CD14-positive monocyte (primary cell): ENCODE data around the gene INTS2. TPM values are rescaled to one million over a fixed set of nuclear protein-coding genes. Genes with fewer than 3 reads are reported as not detected.
A peak's percentile ranks its signal among the peaks of the same experiment; 100 is the strongest.
"Not testable (repeated sequence)": the region's sequence is repeated elsewhere in the genome, so short reads cannot be mapped to it uniquely, and the experiment has no call there.

Experiments
- DNase-seq, 3 donors: peaks; one replicate each; pipeline ENCODE4 v3.0.0-alpha.2; 2011 to 2022
- H2AFZ ChIP-seq: 2 replicates; pipeline ENCODE4 v1.6.0; 2012; ENCODE audit warnings: mild to moderate bottlenecking, low read depth, low read length, inconsistent platforms; ENCODE audit not compliant: insufficient read depth, poor library complexity, severe bottlenecking
- H3K27ac ChIP-seq, 2 donors: 1 replicate in 1 of 2; 2 replicates in 1 of 2; pipeline ENCODE4 v1.5.1; 2012 to 2013; ENCODE audit warnings: low read length in 2 of 2, control low read depth in 1 of 2, inconsistent platforms in 1 of 2, low read depth in 1 of 2, mild to moderate bottlenecking in 1 of 2
- H3K27me3 ChIP-seq, 2 donors: one replicate each; pipeline versions ENCODE4 v1.6.0 to v1.6.1; 2011 to 2013; ENCODE audit warnings: low read length in 2 of 2; ENCODE audit not compliant: control insufficient read depth in 2 of 2, insufficient read depth in 2 of 2
- H3K36me3 ChIP-seq, 2 donors: replicated peaks in 1 of 2; 1 replicate in 1 of 2; 2 replicates in 1 of 2; pipeline versions ENCODE4 v1.5.1 to v1.6.1; 2012 to 2013; ENCODE audit warnings: low read length in 2 of 2, control low read depth in 1 of 2, inconsistent platforms in 1 of 2, mild to moderate bottlenecking in 1 of 2; ENCODE audit not compliant: insufficient read depth in 2 of 2, control insufficient read depth in 1 of 2
- H3K4me1 ChIP-seq, 2 donors: 1 replicate in 1 of 2; 2 replicates in 1 of 2; pipeline versions ENCODE4 v1.5.1 to v1.6.1; 2012 to 2013; ENCODE audit warnings: low read length in 2 of 2, control low read depth in 1 of 2, inconsistent platforms in 1 of 2, mild to moderate bottlenecking in 1 of 2, moderate library complexity in 1 of 2; ENCODE audit not compliant: insufficient read depth in 2 of 2, control insufficient read depth in 1 of 2
- H3K4me2 ChIP-seq: replicated peaks from 2 replicates; pipeline ENCODE3; 2012; ENCODE audit warnings: low read length, moderate library complexity, mild to moderate bottlenecking; ENCODE audit not compliant: poor library complexity, severe bottlenecking; ENCODE audit errors: extremely low read depth
- H3K4me3 ChIP-seq, 3 experiments: fragments of 200-600 bp in 1 of 3; sonication (generic) in 1 of 3; replicated peaks in 1 of 3; 1 replicate in 2 of 3; 2 replicates in 1 of 3; pipeline ENCODE4 v1.5.1; 2011 to 2013; ENCODE audit warnings: low read length in 3 of 3, mild to moderate bottlenecking in 3 of 3, control low read depth in 2 of 3, low read depth in 2 of 3, inconsistent platforms in 1 of 3, moderate library complexity in 1 of 3
- H3K79me2 ChIP-seq: 2 replicates; pipeline ENCODE4 v1.6.0; 2012; ENCODE audit warnings: mild to moderate bottlenecking, control low read depth, inconsistent platforms, low read length, moderate library complexity; ENCODE audit not compliant: insufficient read depth
- H3K9ac ChIP-seq: 2 replicates; pipeline ENCODE4 v1.6.0; 2017; ENCODE audit warnings: low read length, mild to moderate bottlenecking; ENCODE audit not compliant: insufficient read depth, poor library complexity, severe bottlenecking
- H3K9me3 ChIP-seq, 2 donors: replicated peaks in 1 of 2; 1 replicate in 1 of 2; 2 replicates in 1 of 2; pipeline versions ENCODE4 v1.5.1 to v1.6.1; 2012 to 2013; ENCODE audit warnings: low read length in 2 of 2, control low read depth in 1 of 2; ENCODE audit not compliant: control insufficient read depth in 1 of 2, insufficient read depth in 1 of 2
- H4K20me1 ChIP-seq: 2 replicates; pipeline ENCODE4 v1.6.0; 2012; ENCODE audit warnings: mild to moderate bottlenecking, low read length, control low read depth, moderate library complexity; ENCODE audit not compliant: insufficient read depth
- H3K27ac Mint-ChIP-seq, 7 donors: one replicate each; pipeline ENCODE4 v1.8.0; 2020; ENCODE audit warnings: mild to moderate bottlenecking in 7 of 7, mixed read lengths in 7 of 7, moderate library complexity in 6 of 7, inconsistent platforms in 2 of 7
- H3K27me3 Mint-ChIP-seq, 3 donors: one replicate each; pipeline ENCODE4 v1.8.0; 2021 to 2022; ENCODE audit warnings: low read depth in 3 of 3, mild to moderate bottlenecking in 3 of 3, mixed read lengths in 3 of 3, moderate library complexity in 3 of 3, inconsistent platforms in 1 of 3
- H3K36me3 Mint-ChIP-seq, 2 donors: one replicate each; pipeline ENCODE4 v1.8.0; 2020; ENCODE audit warnings: mixed read lengths in 2 of 2, inconsistent platforms in 1 of 2, mild to moderate bottlenecking in 1 of 2
- H3K4me1 Mint-ChIP-seq: one replicate; pipeline ENCODE4 v1.8.0; 2020; ENCODE audit warnings: mild to moderate bottlenecking, mixed read lengths
- H3K4me3 Mint-ChIP-seq, 2 donors: one replicate each; pipeline ENCODE4 v1.8.0; 2020; ENCODE audit warnings: mild to moderate bottlenecking in 2 of 2, mixed read lengths in 2 of 2, moderate library complexity in 1 of 2
- H3K9me3 Mint-ChIP-seq, 7 donors: one replicate each; pipeline ENCODE4 v1.8.0; 2020 to 2022; ENCODE audit warnings: mixed read lengths in 7 of 7, mild to moderate bottlenecking in 6 of 7, moderate library complexity in 6 of 7, inconsistent platforms in 2 of 7
- whole genome bisulfite sequencing: methylation state at CpG from one replicate; pipeline ENCODE4 v1.1.5; 2013; ENCODE audit warnings: missing lambda C conversion rate; ENCODE audit not compliant: insufficient coverage; 5-methylcytosine and 5-hydroxymethylcytosine counted together
- intact Hi-C, 2 donors: fragments of 100-400 bp; cut with micrococcal nuclease; formaldehyde crosslinking; loops; one replicate each; pipeline versions ENCODE4 v1.15.0 to v1.15.1; 2023
- polyA plus RNA-seq, 3 donors: library from polyadenylated mRNA; depleted of rRNA in 1 of 3; unstranded in 2 of 3; stranded (reverse) in 1 of 3; fragments of 300-500 nt in 2 of 3; fragments of >200 nt in 1 of 3; fragmentation: Illumina TruSeq in 2 of 3; gene quantifications; 1 replicate in 2 of 3; 2 replicates in 1 of 3; pipeline ENCODE4 v1.2.3, GENCODE V29; 2012 to 2021
- TF ChIP-seq, protein P1 (sequence below): fragments of 200-600 bp; IDR thresholded peaks from one replicate; pipeline ENCODE4 v1.8.0; 2022; ENCODE audit warnings: antibody characterized with exemption, mild to moderate bottlenecking

INTS2 gene
- polyA plus RNA-seq, 3 donors = 2.2 to 2.9 (median 2.6) TPM

DNA sequence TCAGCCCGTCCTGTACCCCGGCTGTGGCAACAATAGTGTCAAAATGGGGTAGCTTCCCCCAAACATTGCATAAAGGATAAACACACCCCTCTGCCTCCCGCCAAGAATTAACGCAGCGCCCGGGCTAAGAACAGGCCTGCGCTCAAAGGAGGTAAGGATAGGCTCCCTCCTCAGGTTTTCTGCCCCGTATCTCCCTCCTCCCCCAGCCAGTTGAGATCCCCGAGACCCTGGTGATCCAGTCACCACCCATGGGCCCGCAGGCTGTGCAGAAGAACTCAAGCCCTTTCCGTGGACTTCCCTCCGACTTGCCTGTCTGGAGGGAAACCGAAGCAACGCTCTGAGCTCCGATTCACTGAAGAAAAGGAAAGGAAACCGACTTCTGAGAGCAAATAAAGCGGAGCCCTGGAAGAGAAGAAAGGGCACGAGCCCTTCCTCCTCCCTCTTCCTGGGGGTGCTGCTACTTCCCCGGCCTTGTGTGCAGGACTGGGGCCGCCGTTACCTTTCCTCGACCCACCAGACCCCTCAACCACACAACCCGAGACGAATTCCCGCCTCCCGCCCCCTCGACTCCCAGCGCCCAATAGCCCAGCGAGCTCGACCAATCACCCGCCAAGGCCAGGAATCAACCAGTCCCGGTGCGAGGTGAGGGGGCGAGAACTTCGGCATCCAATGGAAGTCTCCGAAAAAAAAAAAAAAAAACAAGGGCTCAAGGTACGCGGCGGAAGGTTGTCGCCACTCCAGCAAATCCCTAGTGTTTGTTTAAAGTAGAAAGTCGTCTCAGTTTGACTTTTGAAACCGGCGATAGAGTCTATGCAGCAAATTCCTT is 64.6 kb downstream of the INTS2 start, which contains the start of gene BRIP1:
Gene BRIP1, minus strand, starts transcription at position 554 of the 826 bp plus-strand sequence. CDS start 1,989 bp downstream, outside the sequence.
- peak; percentile 73 to 83 (median 76) for DNase-seq
- intact Hi-C loops = no loop called here
- H3K4me1 ChIP-seq = peaks cover 11 to 22% of the 10 kb centered on the region in 2 donors
- H3K36me3 Mint-ChIP-seq = peaks cover 10 to 12% of the 10 kb centered on the region in 2 donors
- H3K4me3 ChIP-seq = peak within 1 kb of the TSS; percentile 75 to 98 (median 79)
- H3K9me3 Mint-ChIP-seq = no peaks in the 10 kb centered on the region
- peaks cover 25% of the 10 kb centered on the region for H3K79me2 ChIP-seq
- H3K27me3 ChIP-seq = no peaks in the 10 kb centered on the region
- H4K20me1 ChIP-seq = no peaks in the 10 kb centered on the region
- peaks cover 25% of the 10 kb centered on the region for H3K4me1 Mint-ChIP-seq
- peak within 1 kb of the TSS; percentile 98 to 99 for H3K4me3 Mint-ChIP-seq
- TF ChIP-seq, protein P1, sequence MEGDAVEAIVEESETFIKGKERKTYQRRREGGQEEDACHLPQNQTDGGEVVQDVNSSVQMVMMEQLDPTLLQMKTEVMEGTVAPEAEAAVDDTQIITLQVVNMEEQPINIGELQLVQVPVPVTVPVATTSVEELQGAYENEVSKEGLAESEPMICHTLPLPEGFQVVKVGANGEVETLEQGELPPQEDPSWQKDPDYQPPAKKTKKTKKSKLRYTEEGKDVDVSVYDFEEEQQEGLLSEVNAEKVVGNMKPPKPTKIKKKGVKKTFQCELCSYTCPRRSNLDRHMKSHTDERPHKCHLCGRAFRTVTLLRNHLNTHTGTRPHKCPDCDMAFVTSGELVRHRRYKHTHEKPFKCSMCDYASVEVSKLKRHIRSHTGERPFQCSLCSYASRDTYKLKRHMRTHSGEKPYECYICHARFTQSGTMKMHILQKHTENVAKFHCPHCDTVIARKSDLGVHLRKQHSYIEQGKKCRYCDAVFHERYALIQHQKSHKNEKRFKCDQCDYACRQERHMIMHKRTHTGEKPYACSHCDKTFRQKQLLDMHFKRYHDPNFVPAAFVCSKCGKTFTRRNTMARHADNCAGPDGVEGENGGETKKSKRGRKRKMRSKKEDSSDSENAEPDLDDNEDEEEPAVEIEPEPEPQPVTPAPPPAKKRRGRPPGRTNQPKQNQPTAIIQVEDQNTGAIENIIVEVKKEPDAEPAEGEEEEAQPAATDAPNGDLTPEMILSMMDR = no peak
- peaks cover 3 to 14% of the 10 kb centered on the region in 2 donors for H3K36me3 ChIP-seq
- H3K27me3 Mint-ChIP-seq = peaks cover 0 to 2% (median 0%) of the 10 kb centered on the region in 3 donors
- peak within 1 kb of the TSS; percentile 88 for H3K4me2 ChIP-seq
- 0% methylated on average over 28 of the region's 43 CpGs for WGBS
- H3K9me3 ChIP-seq = no peaks in the 10 kb centered on the region
- H3K27ac ChIP-seq = peak within 1 kb of the TSS; percentile 26 to 88
- peak within 1 kb of the TSS; percentile 99 for H2AFZ ChIP-seq
- H3K9ac ChIP-seq = peak within 1 kb of the TSS; percentile 76
- H3K27ac Mint-ChIP-seq = peak within 1 kb of the TSS; percentile 81 to 95 (median 93)

DNA sequence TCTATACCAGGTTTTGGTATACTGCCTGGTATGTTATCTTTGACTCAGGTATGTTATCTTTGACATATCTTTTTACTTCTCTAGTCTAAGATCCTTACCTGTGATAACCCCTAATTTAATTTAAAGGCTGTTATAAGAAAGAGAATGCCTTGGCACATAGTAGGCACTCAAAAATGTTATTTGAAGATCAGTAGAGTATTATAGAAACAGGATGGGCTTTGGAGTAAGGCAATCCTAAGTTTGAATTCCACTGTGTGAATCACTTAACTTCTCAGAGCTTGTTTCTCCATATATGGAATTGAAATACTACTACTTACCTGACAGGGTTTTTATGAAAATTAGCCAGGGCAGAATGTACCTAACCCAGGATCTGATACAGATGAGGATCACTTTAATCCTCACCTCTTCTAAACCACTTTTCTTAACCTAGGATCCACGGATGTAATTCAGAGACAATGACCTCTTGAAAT is 65.6 kb downstream of the INTS2 start:
- Histone ChIP-seq H3K36me3 (peaks cover 2 to 4% of the 10 kb centered on the region in 2 donors), H3K27me3 (no peaks in the 10 kb centered on the region), H3K4me2 (peak overlapping the region; percentile 88), H3K9ac (no peak overlapping the region), H3K9me3 (no peaks in the 10 kb centered on the region), H3K79me2 (peaks cover 25% of the 10 kb centered on the region), H3K4me1 (peaks cover 11 to 22% of the 10 kb centered on the region in 2 donors), H3K4me3 (peak overlapping the region in 1 of 3 experiments; percentile 98), H2AFZ (peak overlapping the region; percentile 99), H4K20me1 (no peaks in the 10 kb centered on the region), H3K27ac (no peak overlapping the region)
- no peak overlapping the region for H3K27ac Mint-ChIP-seq
- H3K4me1 Mint-ChIP-seq = peaks cover 25% of the 10 kb centered on the region
- peaks cover 0 to 2% (median 0%) of the 10 kb centered on the region in 3 donors for H3K27me3 Mint-ChIP-seq
- no peak for DNase-seq
- TF ChIP-seq, protein P1 = no peak
- WGBS = no CpG with 5 or more reads among the region's 1 CpG
- intact Hi-C loops = no loop called here
- H3K36me3 Mint-ChIP-seq = peaks cover 6 to 7% of the 10 kb centered on the region in 2 donors
- H3K4me3 Mint-ChIP-seq = peak overlapping the region in 1 of 2 donors; percentile 99
- H3K9me3 Mint-ChIP-seq = no peaks in the 10 kb centered on the region

DNA sequence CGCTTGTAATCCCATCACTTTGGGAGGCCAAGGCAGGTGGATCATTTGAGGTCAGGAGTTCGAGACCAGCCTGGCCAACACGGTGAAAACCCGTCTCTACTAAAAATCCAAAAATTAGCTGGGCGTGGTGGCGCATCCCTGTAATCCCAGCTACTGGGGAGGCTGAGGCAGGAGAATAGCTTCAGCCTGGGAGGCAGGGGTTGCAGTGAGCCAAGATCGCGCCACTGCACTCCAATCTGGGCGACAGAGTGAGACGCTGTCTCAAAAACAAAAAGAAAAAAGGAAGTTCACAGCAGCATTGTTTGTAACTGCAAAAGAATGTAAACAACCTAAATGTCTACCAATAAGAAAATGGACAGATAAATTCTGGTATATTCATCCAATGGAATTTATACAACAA is 67.4 kb downstream of the INTS2 start:
- H3K27ac ChIP-seq, H3K27me3 Mint-ChIP-seq, intact Hi-C loops, H3K9ac ChIP-seq, DNase-seq, H2AFZ ChIP-seq, H3K36me3 ChIP-seq, H3K4me2 ChIP-seq, H3K4me3 ChIP-seq, H3K9me3 Mint-ChIP-seq, H3K36me3 Mint-ChIP-seq, H3K9me3 ChIP-seq, H3K4me3 Mint-ChIP-seq, H4K20me1 ChIP-seq, H3K27me3 ChIP-seq: not testable (repeated sequence)
- peak overlapping the region in 1 of 7 donors; percentile 46 for H3K27ac Mint-ChIP-seq
- 99% methylated on average over 6 of the region's 10 CpGs for WGBS
- Histone ChIP-seq H3K79me2 (peaks cover 30% of the 10 kb centered on the region), H3K4me1 (peaks cover 11 to 22% of the 10 kb centered on the region in 2 donors)
- H3K4me1 Mint-ChIP-seq = peaks cover 32% of the 10 kb centered on the region
